ENCODE results near the gene KRT34.
"Not testable (repeated sequence)": the region's sequence is repeated elsewhere in the genome, so short reads cannot be mapped to it uniquely, and the experiment has no call there.

Gene KRT34

GRCh38 chr17:41395611-41396010, 13.5 kb upstream of the KRT34 start:
- H3K4me3 ChIP-seq (ENCODE audit: control insufficient read depth, low read depth, low read length) = no peak overlapping the region
- TF ChIP-seq, protein P1, sequence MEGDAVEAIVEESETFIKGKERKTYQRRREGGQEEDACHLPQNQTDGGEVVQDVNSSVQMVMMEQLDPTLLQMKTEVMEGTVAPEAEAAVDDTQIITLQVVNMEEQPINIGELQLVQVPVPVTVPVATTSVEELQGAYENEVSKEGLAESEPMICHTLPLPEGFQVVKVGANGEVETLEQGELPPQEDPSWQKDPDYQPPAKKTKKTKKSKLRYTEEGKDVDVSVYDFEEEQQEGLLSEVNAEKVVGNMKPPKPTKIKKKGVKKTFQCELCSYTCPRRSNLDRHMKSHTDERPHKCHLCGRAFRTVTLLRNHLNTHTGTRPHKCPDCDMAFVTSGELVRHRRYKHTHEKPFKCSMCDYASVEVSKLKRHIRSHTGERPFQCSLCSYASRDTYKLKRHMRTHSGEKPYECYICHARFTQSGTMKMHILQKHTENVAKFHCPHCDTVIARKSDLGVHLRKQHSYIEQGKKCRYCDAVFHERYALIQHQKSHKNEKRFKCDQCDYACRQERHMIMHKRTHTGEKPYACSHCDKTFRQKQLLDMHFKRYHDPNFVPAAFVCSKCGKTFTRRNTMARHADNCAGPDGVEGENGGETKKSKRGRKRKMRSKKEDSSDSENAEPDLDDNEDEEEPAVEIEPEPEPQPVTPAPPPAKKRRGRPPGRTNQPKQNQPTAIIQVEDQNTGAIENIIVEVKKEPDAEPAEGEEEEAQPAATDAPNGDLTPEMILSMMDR (IDR thresholded peaks at IDR 0.05; ENCODE audit: control insufficient read depth, insufficient read depth, low read depth, low read length, missing control alignments) = no peak
- no peak for DNase-seq (ENCODE audit: low read depth)

GRCh38 chr17:41395044-41395443, 12.9 kb upstream of the KRT34 start:
- DNase-seq (ENCODE audit: low read depth); H3K4me3 ChIP-seq (ENCODE audit: control insufficient read depth, low read depth, low read length): not testable (repeated sequence)

DNA sequence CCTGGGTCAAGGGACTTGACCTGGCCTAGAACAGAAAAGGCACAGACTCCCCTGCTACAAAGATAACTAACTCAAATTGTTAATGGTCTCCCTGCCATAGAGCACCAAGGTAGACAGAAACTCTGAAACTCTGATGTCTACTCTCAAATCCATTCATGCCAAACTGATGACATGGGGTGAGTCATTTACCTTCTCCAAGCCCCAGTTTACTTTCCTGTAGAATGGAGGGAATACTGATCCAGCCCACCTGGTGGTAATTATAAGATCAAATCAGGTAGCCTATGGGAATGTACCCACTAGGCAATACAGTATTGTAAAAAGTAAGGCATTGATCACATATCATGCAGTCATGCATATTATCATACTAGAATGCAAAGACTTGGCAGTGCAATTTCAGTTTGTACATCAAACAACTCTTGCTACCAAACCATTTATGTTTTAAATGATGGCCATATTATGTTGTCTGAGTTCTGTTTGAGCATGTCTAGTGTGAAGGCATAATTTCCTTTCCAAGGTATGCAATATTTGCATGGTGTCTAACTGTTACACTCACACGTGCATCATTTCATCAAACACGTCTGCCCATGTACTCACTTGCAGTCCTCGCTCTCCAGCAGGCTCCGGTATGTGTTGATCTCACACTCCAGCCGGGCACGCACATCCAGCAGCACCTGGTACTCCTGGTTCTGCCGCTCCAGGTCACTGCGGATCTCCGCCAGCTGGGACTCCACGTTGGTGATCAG, 12.3 kb upstream of the KRT34 start:
- TF ChIP-seq, protein P1 (IDR thresholded peaks at IDR 0.05; ENCODE audit: control insufficient read depth, insufficient read depth, low read depth, low read length, missing control alignments) = no peak
- DNase-seq (ENCODE audit: low read depth) = no peak

DNA sequence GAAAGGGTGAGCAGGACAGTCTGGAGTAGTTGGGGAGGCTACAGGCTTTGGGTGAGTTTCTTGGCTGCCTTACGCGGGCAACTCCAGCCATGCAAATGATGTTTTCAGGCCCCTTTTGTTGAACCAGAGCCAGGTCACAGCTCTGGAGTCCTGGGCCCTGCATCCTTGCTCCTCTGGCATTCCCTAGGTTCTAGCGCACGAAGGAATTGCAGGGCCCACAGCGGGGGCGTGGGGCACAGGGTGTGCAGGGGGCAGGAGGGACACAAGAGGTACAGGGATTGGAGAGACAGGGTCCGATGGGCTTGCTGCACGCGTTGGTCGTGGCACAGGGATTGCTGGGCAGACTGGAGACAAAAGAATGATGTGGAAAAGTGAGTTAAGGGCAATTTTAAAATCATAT, 11.7 kb upstream of the KRT34 start:
- TF ChIP-seq, protein P1 (IDR thresholded peaks at IDR 0.05; ENCODE audit: control insufficient read depth, insufficient read depth, low read depth, low read length, missing control alignments) = no peak
- H3K4me3 ChIP-seq (ENCODE audit: control insufficient read depth, low read depth, low read length) = no peak overlapping the region
- no peak for DNase-seq (ENCODE audit: low read depth)

More for the DNA sequence above, 12.3 kb upstream of the KRT34 start:
- no peak overlapping the region for H3K4me3 ChIP-seq (ENCODE audit: control insufficient read depth, low read depth, low read length)

- DNase-seq (ENCODE audit: low read depth) = no peak
- TF ChIP-seq, protein P1 (IDR thresholded peaks at IDR 0.05; ENCODE audit: control insufficient read depth, insufficient read depth, low read depth, low read length, missing control alignments) = no peak
- H3K4me3 ChIP-seq (ENCODE audit: control insufficient read depth, low read depth, low read length) = no peak overlapping the region
Measured at GRCh38 chr17:41393294-41393693, 11.2 kb upstream of the KRT34 start.

DNA sequence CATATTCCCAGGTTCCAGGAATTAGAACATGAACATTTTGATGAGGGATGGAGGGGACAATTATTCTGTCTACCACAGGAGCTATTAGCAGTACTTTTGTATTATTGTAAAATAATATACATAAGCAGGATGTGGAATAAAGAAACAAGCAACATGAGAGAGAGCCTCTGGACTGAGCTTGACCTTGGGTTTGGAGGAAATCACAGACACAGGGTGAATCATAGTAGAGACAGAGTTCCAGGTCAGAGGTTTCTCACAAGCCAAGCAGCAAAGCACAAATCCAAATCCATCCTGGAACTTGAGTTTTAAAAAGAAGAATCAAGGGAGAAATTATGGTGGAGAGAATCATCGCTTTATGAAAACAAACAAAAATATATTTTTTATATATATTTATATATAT, 10.2 kb upstream of the KRT34 start:
- TF ChIP-seq, protein P1 (IDR thresholded peaks at IDR 0.05; ENCODE audit: control insufficient read depth, insufficient read depth, low read depth, low read length, missing control alignments) = no peak
- no peak overlapping the region for H3K4me3 ChIP-seq (ENCODE audit: control insufficient read depth, low read depth, low read length)
- no peak for DNase-seq (ENCODE audit: low read depth)

- no peak overlapping the region for H3K4me3 ChIP-seq (ENCODE audit: control insufficient read depth, low read depth, low read length)
- DNase-seq (ENCODE audit: low read depth) = no peak
- TF ChIP-seq, protein P1 (IDR thresholded peaks at IDR 0.05; ENCODE audit: control insufficient read depth, insufficient read depth, low read depth, low read length, missing control alignments) = no peak
Measured at GRCh38 chr17:41391535-41391934, 9.4 kb upstream of the KRT34 start.

All from AG09309 (cell line).